Panc1 (cell line): ENCODE data around the gene AGPAT3. TPM values are rescaled to one million over a fixed set of nuclear protein-coding genes. Genes with fewer than 3 reads are reported as not detected.

Experiments used
- ATAC-seq: fragments of 200-7000 bp; cut with Tn5 transposase; 2 replicates; pipeline ENCODE4 v1.9.1; 2020; ENCODE audit warnings: mild to moderate bottlenecking, moderate library complexity
- BruUV-seq: library from RNA; stranded (reverse); fragments of 400-500 nt; replicated peaks from 2 replicates; lab custom pipeline; 2021; lab: Mats Ljungman, UMichigan
- CTCF ChIA-PET: fragments of 300-600 bp; sonication (Branson Sonifier 250); formaldehyde crosslinking; loops from one replicate; lab custom pipeline; 2022; ENCODE audit warnings: antibody characterized with exemption; lab: Charles Lee
- POLR2A ChIA-PET: fragments of 300-600 bp; sonication (Branson Sonifier 250); formaldehyde crosslinking; loops from one replicate; lab custom pipeline; 2022; ENCODE audit warnings: antibody characterized with exemption; lab: Charles Lee
- DNase-seq: peaks from one replicate; pipeline ENCODE4 v3.0.0-alpha.2; 2010; ENCODE audit warnings: low read depth, low spot score
- H3K27ac ChIP-seq: 2 replicates; pipeline ENCODE4 v1.5.1; 2011; ENCODE audit warnings: mild to moderate bottlenecking, low read length, inconsistent platforms
- H3K27me3 ChIP-seq: fragments of 200-500 bp; sonication (Bioruptor generic); 2 replicates; pipeline ENCODE4 v1.6.0; 2014; ENCODE audit warnings: low read length, inconsistent platforms; ENCODE audit not compliant: control insufficient read depth, insufficient read depth
- H3K36me3 ChIP-seq: fragments of 200-500 bp; sonication (Bioruptor generic); 2 replicates; pipeline ENCODE4 v1.5.1; 2014; ENCODE audit warnings: inconsistent platforms, mild to moderate bottlenecking, low read length, moderate library complexity; ENCODE audit not compliant: control insufficient read depth, insufficient read depth
- H3K4me1 ChIP-seq: 2 replicates; pipeline ENCODE4 v1.5.1; 2011; ENCODE audit warnings: inconsistent platforms, mild to moderate bottlenecking, low read length, moderate library complexity; ENCODE audit not compliant: control insufficient read depth, insufficient read depth
- H3K4me3 ChIP-seq, 2 experiments: 2 replicates each; pipeline ENCODE4 v1.5.1; 2011 to 2012; ENCODE audit warnings: low read depth in 2 of 2, low read length in 2 of 2, mild to moderate bottlenecking in 2 of 2, inconsistent platforms in 1 of 2, moderate library complexity in 1 of 2
- H3K9me3 ChIP-seq: fragments of 200-500 bp; sonication (Bioruptor generic); 2 replicates; pipeline ENCODE4 v1.5.1; 2014; ENCODE audit warnings: low read depth, mild to moderate bottlenecking, inconsistent platforms, low read length, moderate library complexity; ENCODE audit not compliant: control insufficient read depth, insufficient read depth
- CTCF ChIP-seq: fragments of 450-650 bp; IDR thresholded peaks from 2 replicates; pipeline ENCODE4 v1.5.1; 2017; ENCODE audit warnings: mild to moderate bottlenecking
- POLR2AphosphoS5 ChIP-seq: IDR thresholded peaks from 2 replicates; pipeline ENCODE4 v1.6.1; 2012; ENCODE audit warnings: mild to moderate bottlenecking, low read depth, low read length, moderate library complexity
- REST ChIP-seq, 2 experiments: IDR thresholded peaks; 2 replicates each; pipeline ENCODE4 v1.6.1; 2011 to 2012; ENCODE audit warnings: low read depth in 2 of 2, control low read depth in 1 of 2, low read length in 1 of 2, mild to moderate bottlenecking in 1 of 2, moderate library complexity in 1 of 2; ENCODE audit not compliant: insufficient read depth in 1 of 2
- SIN3A ChIP-seq: IDR thresholded peaks from 2 replicates; pipeline ENCODE4 v1.6.1; 2012; ENCODE audit warnings: low read depth, mild to moderate bottlenecking, low read length, moderate library complexity, borderline replicate concordance; ENCODE audit not compliant: insufficient read depth
- TCF7L2 ChIP-seq: IDR thresholded peaks from 2 replicates; pipeline ENCODE4 v1.6.1; 2011; ENCODE audit warnings: mild to moderate bottlenecking, low read depth, low read length, inconsistent platforms
- in situ Hi-C: cut with HindIII; loops from 2 replicates; pipeline ENCODE4 v1.10.0; 2016; ENCODE audit warnings: low sequenced_read_pairs, low pct_unique_long_range_greater_than_20kb
- intact Hi-C: fragments of 100-400 bp; cut with micrococcal nuclease; formaldehyde crosslinking; loops from one replicate; pipeline ENCODE4 v1.10.0; 2022; ENCODE audit not compliant: unreplicated experiment
- total RNA-seq: library from RNA; stranded (reverse); gene quantifications from one replicate; pipeline ENCODE4 v1.2.1, GENCODE V29; 2021; ENCODE audit not compliant: unreplicated experiment

The AGPAT3 gene
- total RNA-seq, 1 experiment from 2014 or later = 40.1 TPM

GRCh38 chr21:43866659-43867331, 1.8 kb downstream of the AGPAT3 start:
- Histone ChIP-seq H3K9me3 (no peaks in the 10 kb centered on the region), H3K27ac (peak overlapping the region; percentile 63), H3K4me3 (peak overlapping the region; percentile 55 to 58), H3K36me3 (no peaks in the 10 kb centered on the region), H3K4me1 (peaks cover 16% of the 10 kb centered on the region), H3K27me3 (no peaks in the 10 kb centered on the region)
- DNase-seq (no peak), ATAC-seq (peak; percentile 73)
- intact Hi-C loops = no loop called here
- TF ChIP-seq POLR2AphosphoS5 (no peak), CTCF (no peak), SIN3A (no peak), REST (IDR thresholded peaks at IDR 0.05; ENCODE audit: insufficient read depth in 1 of 2, low read depth in 2 of 2, low read length in 1 of 2) (no peak), TCF7L2 (no peak)
- in situ Hi-C loops = loop anchor here (5.0 kb wide), 1 partner anchor 41 kb away; no protein-coding TSS in a partner anchor
- no TSS peak for BruUV-seq
- POLR2A ChIA-PET = interaction anchor here (0.7 kb wide), 1 partner anchor 1764 kb away, joined by 5 read pairs; no protein-coding TSS in a partner anchor
- CTCF ChIA-PET = interaction anchor here (0.5 to 0.7 kb wide), 5 partner anchors 32 to 93 kb away, joined by 4 to 25 read pairs (median 5); no protein-coding TSS in a partner anchor

- Histone ChIP-seq H3K36me3 (no peaks in the 10 kb centered on the region), H3K27me3 (no peaks in the 10 kb centered on the region), H3K27ac (peak overlapping the region; percentile 63), H3K4me1 (peaks cover 16% of the 10 kb centered on the region), H3K4me3 (peak overlapping the region; percentile 55 to 58), H3K9me3 (no peaks in the 10 kb centered on the region)
- intact Hi-C loops (no loop called here), in situ Hi-C loops (loop anchor here (5.0 kb wide), 1 partner anchor 40 kb away; no protein-coding TSS in a partner anchor)
- DNase-seq = no peak
- no TSS peak for BruUV-seq
- ATAC-seq = no peak
- CTCF ChIA-PET = interaction anchor here (0.5 kb wide), 1 partner anchor 49 kb away, joined by 5 read pairs; no protein-coding TSS in a partner anchor
- TF ChIP-seq SIN3A (no peak), POLR2AphosphoS5 (no peak), TCF7L2 (no peak), CTCF (no peak), REST (IDR thresholded peaks at IDR 0.05; ENCODE audit: insufficient read depth in 1 of 2, low read depth in 2 of 2, low read length in 1 of 2) (no peak)
- POLR2A ChIA-PET = no interaction called here
These were observed 2.3 kb downstream of the AGPAT3 start for GRCh38 chr21:43867332-43867703.
